Lower lobe of right lung (tissue), 2 donors: ENCODE measurements around the gene HOXC11. TPM values are rescaled to one million over a fixed set of nuclear protein-coding genes. Genes with fewer than 3 reads are reported as not detected.

ENCODE experiments used
- ATAC-seq, 2 donors: fragments of 200-7000 bp; cut with Tn5 transposase; one replicate each; pipeline ENCODE4 v1.9.1; 2020 to 2022; ENCODE audit warnings: mild to moderate bottlenecking in 2 of 2, moderate library complexity in 2 of 2
- DNase-seq: peaks from one replicate; pipeline ENCODE4 v3.0.0-alpha.2; 2020
- H3K27ac ChIP-seq: fragments of 200-600 bp; one replicate; pipeline ENCODE4 v1.8.0; 2022
- H3K27me3 ChIP-seq: fragments of 200-600 bp; one replicate; pipeline ENCODE4 v1.8.0; 2022; ENCODE audit warnings: low read depth
- H3K36me3 ChIP-seq: fragments of 200-600 bp; one replicate; pipeline ENCODE4 v1.8.0; 2022; ENCODE audit warnings: mild to moderate bottlenecking
- H3K4me1 ChIP-seq: fragments of 200-600 bp; one replicate; pipeline ENCODE4 v1.8.0; 2022
- H3K4me3 ChIP-seq: fragments of 200-600 bp; one replicate; pipeline ENCODE4 v1.8.0; 2022; ENCODE audit warnings: mild to moderate bottlenecking
- H3K9me3 ChIP-seq: fragments of 200-600 bp; one replicate; pipeline ENCODE4 v1.8.0; 2022
- intact Hi-C: fragments of 100-400 bp; cut with DNase I; formaldehyde crosslinking; loops from one replicate; pipeline ENCODE4 v1.11.0; 2022
- total RNA-seq: library from RNA; stranded (reverse); fragmentation: NEBNext Ultra II Directional; extraction: Animal tissue kit (Norgen Biotek cat#: 25700); gene quantifications from one replicate; pipeline ENCODE4 v1.2.1, GENCODE V29; 2021
- TF ChIP-seq, protein P1 (sequence below): fragments of 200-600 bp; IDR thresholded peaks from one replicate; pipeline ENCODE4 v1.8.0; 2022; ENCODE audit warnings: antibody characterized with exemption, mild to moderate bottlenecking
- donor health status: DM: no; HTN: yes; CAD: no; lungs with severe emphysema.

Gene HOXC11
- total RNA-seq, 1 donor from 2014 or later, result not detected

- no peak for ATAC-seq
Observed at GRCh38 chr12:53995002-53995377, 22.1 kb downstream of the HOXC11 start.

GRCh38 chr12:53995378-53996239 is 22.7 kb downstream of the HOXC11 start:
- peaks cover 42% of the 10 kb centered on the region for H3K4me1 ChIP-seq
- DNase-seq, result no peak
- no peak overlapping the region for H3K27ac ChIP-seq
- peaks cover 100% of the 10 kb centered on the region for H3K27me3 ChIP-seq
- intact Hi-C loops, result no loop called here
- ATAC-seq, result peak; percentile 56 to 71
- peak overlapping the region; percentile 52 for H3K4me3 ChIP-seq
- no peaks in the 10 kb centered on the region for H3K36me3 ChIP-seq
- TF ChIP-seq, protein P1, sequence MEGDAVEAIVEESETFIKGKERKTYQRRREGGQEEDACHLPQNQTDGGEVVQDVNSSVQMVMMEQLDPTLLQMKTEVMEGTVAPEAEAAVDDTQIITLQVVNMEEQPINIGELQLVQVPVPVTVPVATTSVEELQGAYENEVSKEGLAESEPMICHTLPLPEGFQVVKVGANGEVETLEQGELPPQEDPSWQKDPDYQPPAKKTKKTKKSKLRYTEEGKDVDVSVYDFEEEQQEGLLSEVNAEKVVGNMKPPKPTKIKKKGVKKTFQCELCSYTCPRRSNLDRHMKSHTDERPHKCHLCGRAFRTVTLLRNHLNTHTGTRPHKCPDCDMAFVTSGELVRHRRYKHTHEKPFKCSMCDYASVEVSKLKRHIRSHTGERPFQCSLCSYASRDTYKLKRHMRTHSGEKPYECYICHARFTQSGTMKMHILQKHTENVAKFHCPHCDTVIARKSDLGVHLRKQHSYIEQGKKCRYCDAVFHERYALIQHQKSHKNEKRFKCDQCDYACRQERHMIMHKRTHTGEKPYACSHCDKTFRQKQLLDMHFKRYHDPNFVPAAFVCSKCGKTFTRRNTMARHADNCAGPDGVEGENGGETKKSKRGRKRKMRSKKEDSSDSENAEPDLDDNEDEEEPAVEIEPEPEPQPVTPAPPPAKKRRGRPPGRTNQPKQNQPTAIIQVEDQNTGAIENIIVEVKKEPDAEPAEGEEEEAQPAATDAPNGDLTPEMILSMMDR, result no peak
- H3K9me3 ChIP-seq, result no peaks in the 10 kb centered on the region

More at GRCh38 chr12:53995002-53995377, 22.1 kb downstream of the HOXC11 start:
- Histone ChIP-seq H3K4me3 (peak overlapping the region; percentile 52), H3K4me1 (peaks cover 37% of the 10 kb centered on the region), H3K36me3 (no peaks in the 10 kb centered on the region), H3K9me3 (no peaks in the 10 kb centered on the region), H3K27me3 (peaks cover 100% of the 10 kb centered on the region), H3K27ac (no peak overlapping the region)
- TF ChIP-seq, protein P1, result no peak
- intact Hi-C loops, result no loop called here
- DNase-seq, result no peak

DNA sequence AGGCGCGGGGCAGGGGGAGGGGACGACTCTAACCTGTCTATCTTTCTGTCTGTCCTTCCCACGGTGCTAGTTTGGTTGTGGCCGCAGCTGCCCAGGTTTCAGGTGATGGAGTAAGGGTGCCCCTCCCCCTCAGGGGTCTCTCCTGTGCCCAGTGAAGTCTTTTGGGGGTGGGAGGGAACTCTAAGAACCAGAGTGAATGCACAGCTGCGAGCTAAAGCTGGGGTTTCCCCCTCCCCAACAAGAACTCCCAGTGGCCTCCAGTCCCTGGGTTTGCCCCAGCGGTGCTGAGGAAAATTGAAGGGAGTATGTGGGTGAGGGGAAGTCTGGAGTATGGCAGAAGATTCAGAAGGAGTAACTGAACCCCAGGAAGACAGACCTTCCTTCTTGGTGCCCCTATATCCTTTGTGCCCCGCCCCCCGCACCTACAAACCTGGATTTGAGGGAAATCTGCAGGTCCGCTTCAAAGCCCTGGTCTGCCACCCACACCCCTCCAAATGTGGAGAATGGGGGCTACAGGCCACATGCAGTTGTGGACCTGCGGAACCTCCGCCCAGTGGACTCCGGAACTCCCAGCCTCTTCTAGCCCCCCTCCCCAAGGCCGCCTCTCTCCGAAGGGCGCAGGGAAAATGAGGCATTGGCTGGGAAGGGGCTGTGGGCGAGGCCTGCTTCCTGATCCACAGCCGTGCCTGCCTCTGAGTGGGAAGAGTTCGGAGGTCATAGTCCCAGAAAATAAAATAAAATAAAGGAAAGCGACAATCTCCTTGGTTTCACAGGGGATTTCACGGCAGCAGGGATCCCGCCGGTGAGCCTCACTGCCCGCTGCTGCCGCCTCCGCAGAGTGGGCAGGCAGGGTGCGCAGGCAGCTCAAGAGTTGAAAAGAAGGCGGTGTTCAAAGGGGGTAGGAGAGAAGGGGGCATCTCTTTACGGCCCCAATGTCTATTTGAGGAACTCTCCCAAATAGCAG is 23.6 kb downstream of the HOXC11 start:
- ATAC-seq (peak in 1 of 2 donors; percentile 3), DNase-seq (no peak)
- peaks cover 42% of the 10 kb centered on the region for H3K4me1 ChIP-seq
- intact Hi-C loops, result no loop called here
- H3K27ac ChIP-seq, result no peak overlapping the region
- H3K4me3 ChIP-seq, result peak overlapping the region; percentile 52
- TF ChIP-seq, protein P1, result no peak
- H3K27me3 ChIP-seq, result peaks cover 100% of the 10 kb centered on the region
- no peaks in the 10 kb centered on the region for H3K9me3 ChIP-seq
- no peaks in the 10 kb centered on the region for H3K36me3 ChIP-seq

GRCh38 chr12:53997204-53998109 is 24.5 kb downstream of the HOXC11 start:
- intact Hi-C loops, result no loop called here
- no peaks in the 10 kb centered on the region for H3K9me3 ChIP-seq
- peaks cover 42% of the 10 kb centered on the region for H3K4me1 ChIP-seq
- H3K27ac ChIP-seq, result no peak overlapping the region
- H3K36me3 ChIP-seq, result no peaks in the 10 kb centered on the region
- no peak for ATAC-seq
- H3K27me3 ChIP-seq, result peaks cover 100% of the 10 kb centered on the region
- H3K4me3 ChIP-seq, result no peak overlapping the region
- TF ChIP-seq, protein P1, result no peak
- DNase-seq, result no peak
